CD4-positive, alpha-beta T cell treated with Interleukin-2 at 100 ng/mL for 4 hours (primary cell): Measurements from ENCODE around the gene MGAM2.

Experiments
- DNase-seq: peaks from one replicate; pipeline ENCODE4 v3.0.0-alpha.2; 2020; ENCODE audit warnings: low spot score

The MGAM2 gene

GRCh38 chr7:142176901-142177300 lies 65.4 kb downstream of the MGAM2 start:
- no peak for DNase-seq

GRCh38 chr7:142177869-142178268 lies 66.4 kb downstream of the MGAM2 start:
- no peak for DNase-seq

GRCh38 chr7:142180426-142180825 lies 68.9 kb downstream of the MGAM2 start:
- DNase-seq, result no peak

GRCh38 chr7:142181211-142181610 lies 69.7 kb downstream of the MGAM2 start:
- no peak for DNase-seq

GRCh38 chr7:142181966-142182365 lies 70.4 kb downstream of the MGAM2 start:
- DNase-seq, result no peak

- DNase-seq, result no peak
These were observed 73.6 kb downstream of the MGAM2 start for GRCh38 chr7:142185069-142185468.

- DNase-seq, result no peak
These were observed 74.3 kb downstream of the MGAM2 start for GRCh38 chr7:142185801-142186200.

GRCh38 chr7:142188154-142188553 lies 76.6 kb downstream of the MGAM2 start:
- DNase-seq, result no peak

GRCh38 chr7:142188846-142189245 lies 77.3 kb downstream of the MGAM2 start:
- DNase-seq, result no peak

GRCh38 chr7:142194201-142194600 lies 82.7 kb downstream of the MGAM2 start:
- no peak for DNase-seq

GRCh38 chr7:142196066-142196840 lies 84.7 kb downstream of the MGAM2 start:
- no peak for DNase-seq

GRCh38 chr7:142200206-142200605 lies 88.7 kb downstream of the MGAM2 start:
- DNase-seq, result no peak

GRCh38 chr7:142228537-142229104 lies 117.1 kb downstream of the MGAM2 start:
- no peak for DNase-seq

GRCh38 chr7:142231716-142232115 lies 120.2 kb downstream of the MGAM2 start:
- no peak for DNase-seq

GRCh38 chr7:142240546-142240945 lies 129.0 kb downstream of the MGAM2 start:
- no peak for DNase-seq

- DNase-seq, result no peak
These were observed 132.3 kb downstream of the MGAM2 start for GRCh38 chr7:142243823-142244222.

GRCh38 chr7:142248166-142249160 lies 136.9 kb downstream of the MGAM2 start:
- DNase-seq, result no peak

- DNase-seq, result no peak
These were observed 138.4 kb downstream of the MGAM2 start for GRCh38 chr7:142249918-142250317.

- no peak for DNase-seq
These were observed 139.2 kb downstream of the MGAM2 start for GRCh38 chr7:142250705-142251104.

GRCh38 chr7:142257958-142258357 lies 146.4 kb downstream of the MGAM2 start, which contains the start of gene PRSS58:
PRSS58 (minus strand) TSS chr7:142258058; CDS start chr7:142257707, 351 bp downstream.
- no peak for DNase-seq

GRCh38 chr7:142263598-142264380 lies 152.3 kb downstream of the MGAM2 start:
- no peak for DNase-seq
